GM19324 (cell line): ENCODE results near the gene NBAS.
"Not testable (repeated sequence)": the region's sequence is repeated elsewhere in the genome, so short reads cannot be mapped to it uniquely, and the experiment has no call there.

Source experiments
- ATAC-seq: cut with Tn5 transposase; IDR thresholded peaks from one replicate; pipeline ENCODE4 v1.9.1; 2021; ENCODE audit warnings: mild to moderate bottlenecking, moderate library complexity; ENCODE audit not compliant: unreplicated experiment, low FRiP score

Gene NBAS

GRCh38 chr2:15334644-15335326 is 226.3 kb downstream of the NBAS start:
- no peak for ATAC-seq

GRCh38 chr2:15331787-15332186 is 229.3 kb downstream of the NBAS start:
- ATAC-seq: no peak

GRCh38 chr2:15325296-15325695 is 235.8 kb downstream of the NBAS start:
- ATAC-seq: no peak

GRCh38 chr2:15323227-15323626 is 237.9 kb downstream of the NBAS start:
- ATAC-seq: no peak

- ATAC-seq: not testable (repeated sequence)
Measured at GRCh38 chr2:15321481-15321880, 239.7 kb downstream of the NBAS start.

GRCh38 chr2:15316370-15316814 is 244.7 kb downstream of the NBAS start:
- ATAC-seq: no peak

GRCh38 chr2:15315411-15315810 is 245.7 kb downstream of the NBAS start:
- ATAC-seq: no peak

- peak; percentile 35 for ATAC-seq
Measured at GRCh38 chr2:15313657-15314056, 247.5 kb downstream of the NBAS start.

- ATAC-seq: peak; percentile 6
Measured at GRCh38 chr2:15311926-15312325, 249.2 kb downstream of the NBAS start.

GRCh38 chr2:15311201-15311907 is 249.8 kb downstream of the NBAS start:
- ATAC-seq: peak; percentile 71

- no peak for ATAC-seq
Measured at GRCh38 chr2:15307526-15307925, 253.6 kb downstream of the NBAS start.

- ATAC-seq: no peak
Measured at GRCh38 chr2:15306706-15307105, 254.4 kb downstream of the NBAS start.

GRCh38 chr2:15303874-15304273 is 257.3 kb downstream of the NBAS start:
- no peak for ATAC-seq

GRCh38 chr2:15302154-15302553 is 259.0 kb downstream of the NBAS start:
- ATAC-seq: no peak

- ATAC-seq: no peak
Measured at GRCh38 chr2:15300624-15301573, 260.2 kb downstream of the NBAS start.

- no peak for ATAC-seq
Measured at GRCh38 chr2:15299904-15300520, 261.1 kb downstream of the NBAS start.

- no peak for ATAC-seq
Measured at GRCh38 chr2:15298770-15299169, 262.4 kb downstream of the NBAS start.

GRCh38 chr2:15293262-15293937 is 267.7 kb downstream of the NBAS start:
- ATAC-seq: peak; percentile 55

- no peak for ATAC-seq
Measured at GRCh38 chr2:15287447-15288184, 273.5 kb downstream of the NBAS start.
